T-helper 1 cell treated with Interleukin-12 subunit alpha and Interleukin-12 subunit beta and Interleukin-4 antibody, amounts not matched to agents 30 μg/mL and 1 μg/mL, for 36 hours (primary cell): ENCODE results near the gene ASB2.

Source experiments
- H3K27ac Mint-ChIP-seq: one replicate; pipeline ENCODE4 v1.8.0; 2021; ENCODE audit warnings: mild to moderate bottlenecking, mixed read lengths
- H3K27me3 Mint-ChIP-seq: one replicate; pipeline ENCODE4 v1.8.0; 2021; ENCODE audit warnings: low read depth, mixed read lengths
- H3K36me3 Mint-ChIP-seq: one replicate; pipeline ENCODE4 v1.8.0; 2021; ENCODE audit warnings: low read depth, mixed read lengths
- H3K4me1 Mint-ChIP-seq: one replicate; pipeline ENCODE4 v1.8.0; 2021; ENCODE audit warnings: low read depth, mixed read lengths
- H3K4me3 Mint-ChIP-seq: one replicate; pipeline ENCODE4 v1.8.0; 2021; ENCODE audit warnings: mild to moderate bottlenecking, moderate library complexity, mixed read lengths
- H3K9me3 Mint-ChIP-seq: one replicate; pipeline ENCODE4 v1.8.0; 2021; ENCODE audit warnings: mixed read lengths

Gene ASB2

GRCh38 chr14:94010625-94011024 lies 34.3 kb upstream of the ASB2 start:
- H3K9me3 Mint-ChIP-seq, result no peaks in the 10 kb centered on the region
- peaks cover 51% of the 10 kb centered on the region for H3K4me1 Mint-ChIP-seq
- H3K27me3 Mint-ChIP-seq, result no peaks in the 10 kb centered on the region
- H3K4me3 Mint-ChIP-seq, result no peak overlapping the region
- no peak overlapping the region for H3K27ac Mint-ChIP-seq
- no peaks in the 10 kb centered on the region for H3K36me3 Mint-ChIP-seq

- Mint-ChIP-seq H3K4me1 (peaks cover 55% of the 10 kb centered on the region), H3K36me3 (no peaks in the 10 kb centered on the region), H3K4me3 (peak overlapping the region; percentile 47), H3K27ac (peak overlapping the region; percentile 78), H3K27me3 (peaks cover 6% of the 10 kb centered on the region), H3K9me3 (no peaks in the 10 kb centered on the region)
These were observed 33.4 kb upstream of the ASB2 start for GRCh38 chr14:94009767-94010166.

- H3K4me3 Mint-ChIP-seq, result peak overlapping the region; percentile 7
- H3K36me3 Mint-ChIP-seq, result no peaks in the 10 kb centered on the region
- peaks cover 52% of the 10 kb centered on the region for H3K4me1 Mint-ChIP-seq
- peaks cover 6% of the 10 kb centered on the region for H3K27me3 Mint-ChIP-seq
- H3K27ac Mint-ChIP-seq, result peak overlapping the region; percentile 34
- H3K9me3 Mint-ChIP-seq, result no peaks in the 10 kb centered on the region
These were observed 31.9 kb upstream of the ASB2 start for GRCh38 chr14:94008234-94008633.

- peaks cover 45% of the 10 kb centered on the region for H3K4me1 Mint-ChIP-seq
- no peaks in the 10 kb centered on the region for H3K36me3 Mint-ChIP-seq
- no peaks in the 10 kb centered on the region for H3K9me3 Mint-ChIP-seq
- H3K27me3 Mint-ChIP-seq, result peaks cover 6% of the 10 kb centered on the region
- H3K4me3 Mint-ChIP-seq, result no peak overlapping the region
- no peak overlapping the region for H3K27ac Mint-ChIP-seq
These were observed 29.1 kb upstream of the ASB2 start for GRCh38 chr14:94005324-94006073.

GRCh38 chr14:94004015-94004414 lies 27.6 kb upstream of the ASB2 start:
- no peak overlapping the region for H3K27ac Mint-ChIP-seq
- no peak overlapping the region for H3K4me3 Mint-ChIP-seq
- peaks cover 37% of the 10 kb centered on the region for H3K4me1 Mint-ChIP-seq
- H3K9me3 Mint-ChIP-seq, result no peaks in the 10 kb centered on the region
- peaks cover 6% of the 10 kb centered on the region for H3K27me3 Mint-ChIP-seq
- no peaks in the 10 kb centered on the region for H3K36me3 Mint-ChIP-seq

GRCh38 chr14:94003397-94003796 lies 27.0 kb upstream of the ASB2 start:
- Mint-ChIP-seq H3K27me3 (peaks cover 6% of the 10 kb centered on the region), H3K9me3 (no peaks in the 10 kb centered on the region), H3K27ac (peak overlapping the region; percentile 3)

GRCh38 chr14:94001501-94002396 lies 25.4 kb upstream of the ASB2 start:
- no peak overlapping the region for H3K4me3 Mint-ChIP-seq
- no peaks in the 10 kb centered on the region for H3K36me3 Mint-ChIP-seq
- peak overlapping the region; percentile 28 for H3K27ac Mint-ChIP-seq
- H3K9me3 Mint-ChIP-seq, result no peaks in the 10 kb centered on the region
- H3K27me3 Mint-ChIP-seq, result peaks cover 6% of the 10 kb centered on the region
- peaks cover 35% of the 10 kb centered on the region for H3K4me1 Mint-ChIP-seq

More at GRCh38 chr14:94003397-94003796, 27.0 kb upstream of the ASB2 start:
- Mint-ChIP-seq H3K36me3 (no peaks in the 10 kb centered on the region), H3K4me3 (no peak overlapping the region), H3K4me1 (peaks cover 34% of the 10 kb centered on the region)

GRCh38 chr14:94001016-94001415 lies 24.6 kb upstream of the ASB2 start:
- Mint-ChIP-seq H3K4me1 (peaks cover 37% of the 10 kb centered on the region), H3K27me3 (peaks cover 6% of the 10 kb centered on the region), H3K4me3 (no peak overlapping the region), H3K9me3 (no peaks in the 10 kb centered on the region), H3K36me3 (no peaks in the 10 kb centered on the region), H3K27ac (no peak overlapping the region)

GRCh38 chr14:94000267-94000666 lies 23.9 kb upstream of the ASB2 start:
- H3K9me3 Mint-ChIP-seq, result no peaks in the 10 kb centered on the region
- H3K4me1 Mint-ChIP-seq, result peaks cover 40% of the 10 kb centered on the region
- no peaks in the 10 kb centered on the region for H3K36me3 Mint-ChIP-seq
- no peak overlapping the region for H3K4me3 Mint-ChIP-seq
- peak overlapping the region; percentile 33 for H3K27ac Mint-ChIP-seq
- peaks cover 3% of the 10 kb centered on the region for H3K27me3 Mint-ChIP-seq

GRCh38 chr14:93999573-93999972 lies 23.2 kb upstream of the ASB2 start:
- Mint-ChIP-seq H3K4me1 (peaks cover 36% of the 10 kb centered on the region), H3K9me3 (no peaks in the 10 kb centered on the region), H3K27me3 (no peaks in the 10 kb centered on the region), H3K36me3 (no peaks in the 10 kb centered on the region), H3K27ac (no peak overlapping the region), H3K4me3 (no peak overlapping the region)

- H3K4me1 Mint-ChIP-seq, result peaks cover 36% of the 10 kb centered on the region
- no peaks in the 10 kb centered on the region for H3K36me3 Mint-ChIP-seq
- no peaks in the 10 kb centered on the region for H3K9me3 Mint-ChIP-seq
- no peak overlapping the region for H3K4me3 Mint-ChIP-seq
- H3K27ac Mint-ChIP-seq, result peak overlapping the region; percentile 5
- H3K27me3 Mint-ChIP-seq, result no peaks in the 10 kb centered on the region
These were observed 22.6 kb upstream of the ASB2 start for GRCh38 chr14:93998871-93999403.

GRCh38 chr14:93997916-93998870 lies 21.8 kb upstream of the ASB2 start:
- Mint-ChIP-seq H3K27me3 (no peaks in the 10 kb centered on the region), H3K27ac (peak overlapping the region; percentile 47)

GRCh38 chr14:93997082-93997481 lies 20.7 kb upstream of the ASB2 start, which contains the start of gene CCDC197:
CCDC197 (plus strand) TSS chr14:93997301; CDS start chr14:93998132, 831 bp downstream.
- peak within 1 kb of the TSS; percentile 47 for H3K27ac Mint-ChIP-seq
- H3K4me1 Mint-ChIP-seq, result peaks cover 29% of the 10 kb centered on the region
- H3K27me3 Mint-ChIP-seq, result no peaks in the 10 kb centered on the region
- H3K36me3 Mint-ChIP-seq, result no peaks in the 10 kb centered on the region
- H3K9me3 Mint-ChIP-seq, result no peaks in the 10 kb centered on the region
- no peak within 1 kb of the TSS for H3K4me3 Mint-ChIP-seq

More at GRCh38 chr14:93997916-93998870, 21.8 kb upstream of the ASB2 start:
- Mint-ChIP-seq H3K4me1 (peaks cover 33% of the 10 kb centered on the region), H3K4me3 (no peak overlapping the region), H3K36me3 (no peaks in the 10 kb centered on the region), H3K9me3 (no peaks in the 10 kb centered on the region)
